Right renal cortex interstitium (tissue), 3 donors: ENCODE results near the gene ERF. TPM values are rescaled to one million over a fixed set of nuclear protein-coding genes. Genes with fewer than 3 reads are reported as not detected.

ENCODE experiments used
- DNase-seq, 3 donors: peaks; one replicate each; pipeline ENCODE4 v3.0.0-alpha.2; 2013; ENCODE audit warnings: low read depth in 3 of 3, low spot score in 2 of 3
- polyA plus RNA-seq, 3 donors: library from polyadenylated mRNA; unstranded; fragments of 120-200 nt; gene quantifications; one replicate each; pipeline ENCODE4 v1.2.1, GENCODE V29; 2013; ENCODE audit not compliant: insufficient read length in 3 of 3

ERF gene
- 10 to 100 TPM; 50.1 to 63.8 (median 56.2) TPM for polyA plus RNA-seq

- DNase-seq = peak in 1 of 3 donors; percentile 76
Observed at GRCh38 chr19:42254850-42255765, at the start of gene ERF. TSS of gene ERF (minus strand) at chr19:42255128. CDS start at chr19:42254999, 129 bp downstream.

- no peak for DNase-seq
Observed at GRCh38 chr19:42303876-42304275, 48.9 kb upstream of the ERF start.

- no peak for DNase-seq
Observed at GRCh38 chr19:42303101-42303464, 48.2 kb upstream of the ERF start.

GRCh38 chr19:42301646-42302203 lies 46.8 kb upstream of the ERF start, which contains the start of gene PRR19:
TSS of gene PRR19 (plus strand) at chr19:42302132. CDS start at chr19:42309585, 7,453 bp downstream.
- DNase-seq = no peak

- no peak for DNase-seq
Observed at GRCh38 chr19:42297039-42297438, 42.1 kb upstream of the ERF start.

- DNase-seq = no peak
Observed at GRCh38 chr19:42295831-42296525, 41.0 kb upstream of the ERF start.

- DNase-seq = no peak
Observed at GRCh38 chr19:42295342-42295741, 40.4 kb upstream of the ERF start.

GRCh38 chr19:42294471-42295137 lies 39.7 kb upstream of the ERF start:
- DNase-seq = no peak

- DNase-seq = no peak
Observed at GRCh38 chr19:42293948-42294347, 39.0 kb upstream of the ERF start.

GRCh38 chr19:42293540-42293939 lies 38.6 kb upstream of the ERF start:
- no peak for DNase-seq

- no peak for DNase-seq
Observed at GRCh38 chr19:42292963-42293362, 38.0 kb upstream of the ERF start.

- DNase-seq = no peak
Observed at GRCh38 chr19:42292042-42292960, 37.4 kb upstream of the ERF start.

GRCh38 chr19:42291435-42291810 lies 36.5 kb upstream of the ERF start:
- no peak for DNase-seq

GRCh38 chr19:42290523-42291434 lies 35.9 kb upstream of the ERF start:
- no peak for DNase-seq

GRCh38 chr19:42290136-42290522 lies 35.2 kb upstream of the ERF start:
- DNase-seq = no peak

GRCh38 chr19:42289556-42290041 lies 34.7 kb upstream of the ERF start:
- DNase-seq = no peak

- DNase-seq = no peak
Observed at GRCh38 chr19:42288881-42289555, 34.1 kb upstream of the ERF start.

GRCh38 chr19:42288387-42288786 lies 33.5 kb upstream of the ERF start:
- no peak for DNase-seq
